Gastroesophageal sphincter (tissue), 3 donors: Measurements from ENCODE around the gene LRRC42.

ENCODE experiments used
- EP300 ChIP-seq: sonication (generic); formaldehyde crosslinking; IDR thresholded peaks from one replicate; pipeline ENCODE4 v1.6.1; 2017; ENCODE audit warnings: antibody characterized with exemption, mild to moderate bottlenecking
- POLR2A ChIP-seq, 2 donors: fragments of 450-650 bp; IDR thresholded peaks; one replicate each; pipeline ENCODE4 v1.6.1; 2017; ENCODE audit warnings: antibody characterized with exemption in 2 of 2, mild to moderate bottlenecking in 2 of 2, moderate library complexity in 1 of 2
- POLR2AphosphoS5 ChIP-seq: sonication (generic); formaldehyde crosslinking; IDR thresholded peaks from one replicate; pipeline ENCODE4 v1.6.1; 2017; ENCODE audit warnings: antibody characterized with exemption
- TF ChIP-seq, protein P1 (sequence below), 4 experiments: fragments of 200-600 bp in 2 of 4; fragments of 450-650 bp in 2 of 4; sonication (generic) in 1 of 4; IDR thresholded peaks; one replicate each; pipeline ENCODE4 v1.5.1; 2017 to 2019; ENCODE audit warnings: antibody characterized with exemption in 4 of 4, mild to moderate bottlenecking in 2 of 4, moderate library complexity in 2 of 4

DNA sequence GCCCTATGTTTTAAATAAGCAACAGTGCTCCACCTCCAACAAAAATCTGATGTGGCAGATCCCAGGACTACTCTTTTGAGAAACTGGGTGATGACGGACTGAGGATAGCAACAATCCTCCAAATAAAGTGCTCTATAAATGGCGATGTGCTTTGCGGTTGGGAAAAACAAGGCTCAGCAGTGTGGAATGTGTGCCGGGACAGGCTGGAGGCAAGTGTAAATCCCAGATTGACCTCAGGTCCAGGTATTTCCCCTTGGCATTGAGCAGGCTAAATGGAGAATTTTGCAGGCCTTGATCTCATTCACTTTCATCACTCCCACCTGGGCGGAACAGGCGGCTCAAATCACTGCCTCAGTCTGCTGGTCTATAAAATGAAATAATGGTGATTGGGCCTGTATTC is 35.1 kb downstream of the LRRC42 start:
- TF ChIP-seq, protein P1, sequence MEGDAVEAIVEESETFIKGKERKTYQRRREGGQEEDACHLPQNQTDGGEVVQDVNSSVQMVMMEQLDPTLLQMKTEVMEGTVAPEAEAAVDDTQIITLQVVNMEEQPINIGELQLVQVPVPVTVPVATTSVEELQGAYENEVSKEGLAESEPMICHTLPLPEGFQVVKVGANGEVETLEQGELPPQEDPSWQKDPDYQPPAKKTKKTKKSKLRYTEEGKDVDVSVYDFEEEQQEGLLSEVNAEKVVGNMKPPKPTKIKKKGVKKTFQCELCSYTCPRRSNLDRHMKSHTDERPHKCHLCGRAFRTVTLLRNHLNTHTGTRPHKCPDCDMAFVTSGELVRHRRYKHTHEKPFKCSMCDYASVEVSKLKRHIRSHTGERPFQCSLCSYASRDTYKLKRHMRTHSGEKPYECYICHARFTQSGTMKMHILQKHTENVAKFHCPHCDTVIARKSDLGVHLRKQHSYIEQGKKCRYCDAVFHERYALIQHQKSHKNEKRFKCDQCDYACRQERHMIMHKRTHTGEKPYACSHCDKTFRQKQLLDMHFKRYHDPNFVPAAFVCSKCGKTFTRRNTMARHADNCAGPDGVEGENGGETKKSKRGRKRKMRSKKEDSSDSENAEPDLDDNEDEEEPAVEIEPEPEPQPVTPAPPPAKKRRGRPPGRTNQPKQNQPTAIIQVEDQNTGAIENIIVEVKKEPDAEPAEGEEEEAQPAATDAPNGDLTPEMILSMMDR (IDR thresholded peaks at IDR 0.05), result no peak
- TF ChIP-seq POLR2A (IDR thresholded peaks at IDR 0.05), result no peak
- TF ChIP-seq POLR2AphosphoS5, result peak; percentile 61
- no peak for TF ChIP-seq EP300
